Esophagus muscularis mucosa (tissue), 4 donors: ENCODE results near the gene OAF. TPM values are rescaled to one million over a fixed set of nuclear protein-coding genes. Genes with fewer than 3 reads are reported as not detected.

Source experiments
- DNase-seq: peaks from one replicate; pipeline ENCODE4 v3.0.0-alpha.2; 2017; ENCODE audit errors: extremely low spot score
- H3K27ac ChIP-seq, 4 donors: fragments of 200-600 bp; sonication (generic); replicated peaks in 1 of 4; 1 replicate in 3 of 4; 2 replicates in 1 of 4; pipeline ENCODE4 v1.5.1; 2016 to 2019; ENCODE audit warnings: mild to moderate bottlenecking in 1 of 4
- H3K27me3 ChIP-seq, 4 donors: fragments of 200-600 bp; sonication (generic); one replicate each; pipeline versions ENCODE4 v1.5.1 to v1.6.0; 2016 to 2019
- H3K36me3 ChIP-seq, 4 donors: fragments of 200-600 bp; sonication (generic); one replicate each; pipeline ENCODE4 v1.5.1; 2016 to 2019
- H3K4me1 ChIP-seq, 4 donors: fragments of 200-600 bp; sonication (generic); one replicate each; pipeline ENCODE4 v1.5.1; 2016 to 2019
- H3K4me3 ChIP-seq, 4 donors: fragments of 200-600 bp; sonication (generic); 1 replicate in 2 of 4; 2 replicates in 2 of 4; pipeline ENCODE4 v1.5.1; 2016 to 2019; ENCODE audit warnings: mild to moderate bottlenecking in 4 of 4, moderate library complexity in 1 of 4
- H3K9me3 ChIP-seq, 4 donors: fragments of 200-600 bp; sonication (generic); 1 replicate in 3 of 4; 2 replicates in 1 of 4; pipeline ENCODE4 v1.5.1; 2016 to 2019
- EP300 ChIP-seq: sonication (generic); formaldehyde crosslinking; IDR thresholded peaks from one replicate; pipeline ENCODE4 v1.6.1; 2017; ENCODE audit warnings: antibody characterized with exemption
- POLR2A ChIP-seq: fragments of 450-650 bp; IDR thresholded peaks from one replicate; pipeline ENCODE4 v1.6.1; 2017; ENCODE audit warnings: antibody characterized with exemption, moderate library complexity, mild to moderate bottlenecking, low read depth
- POLR2AphosphoS5 ChIP-seq, 2 donors: sonication (generic); formaldehyde crosslinking; IDR thresholded peaks; one replicate each; pipeline ENCODE4 v1.6.1; 2017; ENCODE audit warnings: antibody characterized with exemption in 2 of 2
- WGBS: methylation state at CpG from one replicate; pipeline ENCODE4 v1.1.5; 2018; 5-methylcytosine and 5-hydroxymethylcytosine counted together
- intact Hi-C: fragments of 100-400 bp; cut with DNase I; formaldehyde crosslinking; loops from one replicate; pipeline ENCODE4 v1.15.1; 2023
- total RNA-seq, 4 donors: library from RNA; depleted of rRNA; stranded (reverse); fragments of >200 nt; gene quantifications; one replicate each; pipeline versions ENCODE4 v1.1.0 to v1.2.1, GENCODE V29; 2016
- TF ChIP-seq, protein P1 (sequence below), 3 experiments: fragments of 200-600 bp in 2 of 3; fragments of 450-650 bp in 1 of 3; sonication (generic) in 2 of 3; IDR thresholded peaks; one replicate each; pipeline ENCODE4 v1.5.1; 2017 to 2019; ENCODE audit warnings: antibody characterized with exemption in 3 of 3, mild to moderate bottlenecking in 2 of 3, moderate library complexity in 1 of 3

Gene OAF
- total RNA-seq, 4 donors from 2014 or later: 30.7 to 66.1 (median 58.1) TPM

DNA sequence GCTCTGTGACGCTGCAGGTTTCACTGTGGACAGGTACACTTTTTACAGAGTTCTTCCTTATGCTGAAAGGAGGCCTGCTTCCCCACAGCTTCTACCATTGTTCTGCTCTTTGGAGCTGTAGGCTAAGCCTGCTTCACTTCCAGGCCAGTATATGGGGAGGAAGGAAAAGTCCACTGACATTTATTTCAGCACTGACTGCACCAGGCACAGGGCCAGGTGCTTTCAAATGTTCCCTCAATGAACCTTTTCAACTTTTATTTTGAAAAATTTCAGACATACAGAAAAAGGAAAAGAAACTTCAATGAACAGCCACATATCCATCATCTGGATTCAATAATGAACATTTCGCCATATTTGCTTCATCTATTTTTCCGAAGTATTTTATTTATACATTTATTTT, 51.1 kb downstream of the OAF start:
- TF ChIP-seq, protein P1, sequence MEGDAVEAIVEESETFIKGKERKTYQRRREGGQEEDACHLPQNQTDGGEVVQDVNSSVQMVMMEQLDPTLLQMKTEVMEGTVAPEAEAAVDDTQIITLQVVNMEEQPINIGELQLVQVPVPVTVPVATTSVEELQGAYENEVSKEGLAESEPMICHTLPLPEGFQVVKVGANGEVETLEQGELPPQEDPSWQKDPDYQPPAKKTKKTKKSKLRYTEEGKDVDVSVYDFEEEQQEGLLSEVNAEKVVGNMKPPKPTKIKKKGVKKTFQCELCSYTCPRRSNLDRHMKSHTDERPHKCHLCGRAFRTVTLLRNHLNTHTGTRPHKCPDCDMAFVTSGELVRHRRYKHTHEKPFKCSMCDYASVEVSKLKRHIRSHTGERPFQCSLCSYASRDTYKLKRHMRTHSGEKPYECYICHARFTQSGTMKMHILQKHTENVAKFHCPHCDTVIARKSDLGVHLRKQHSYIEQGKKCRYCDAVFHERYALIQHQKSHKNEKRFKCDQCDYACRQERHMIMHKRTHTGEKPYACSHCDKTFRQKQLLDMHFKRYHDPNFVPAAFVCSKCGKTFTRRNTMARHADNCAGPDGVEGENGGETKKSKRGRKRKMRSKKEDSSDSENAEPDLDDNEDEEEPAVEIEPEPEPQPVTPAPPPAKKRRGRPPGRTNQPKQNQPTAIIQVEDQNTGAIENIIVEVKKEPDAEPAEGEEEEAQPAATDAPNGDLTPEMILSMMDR (IDR thresholded peaks at IDR 0.05): no peak
- TF ChIP-seq EP300 (no peak), POLR2A (no peak), POLR2AphosphoS5 (IDR thresholded peaks at IDR 0.05) (no peak)
- DNase-seq: no peak
- no peak overlapping the region for H3K4me3 ChIP-seq
- intact Hi-C loops: no loop called here
- H3K9me3 ChIP-seq: no peaks in the 10 kb centered on the region
- H3K27me3 ChIP-seq: peaks cover 0 to 46% (median 2%) of the 10 kb centered on the region in 4 donors
- no peaks in the 10 kb centered on the region for H3K4me1 ChIP-seq
- H3K27ac ChIP-seq: no peak overlapping the region
- 67% methylated on average over 3 of the region's 3 CpGs for WGBS
- H3K36me3 ChIP-seq: no peaks in the 10 kb centered on the region

DNA sequence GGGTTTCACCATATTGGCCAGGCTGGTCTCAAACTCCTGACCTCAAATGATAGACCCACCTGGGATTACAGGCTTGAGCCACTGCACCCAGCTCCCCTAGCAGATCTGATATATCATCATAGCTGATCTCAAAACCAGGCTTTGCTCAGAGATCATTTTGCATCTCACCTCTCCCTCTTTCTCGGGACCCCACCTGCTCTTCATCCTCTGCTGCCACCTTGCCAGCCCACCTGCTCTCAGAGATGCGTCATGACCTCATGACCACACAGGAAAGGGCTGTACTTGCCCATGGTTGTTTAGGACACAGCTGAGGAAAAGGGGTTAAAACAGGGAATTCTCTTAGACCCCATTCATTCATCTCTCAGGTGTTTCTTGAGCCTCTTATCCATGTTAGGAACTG, 56.5 kb downstream of the OAF start:
- intact Hi-C loops: no loop called here
- TF ChIP-seq POLR2AphosphoS5 (IDR thresholded peaks at IDR 0.05): no peak
- TF ChIP-seq, protein P1 (IDR thresholded peaks at IDR 0.05): no peak
- no peak for TF ChIP-seq EP300
- no peak for TF ChIP-seq POLR2A
- H3K4me1 ChIP-seq: no peaks in the 10 kb centered on the region
- no peak for DNase-seq
- H3K27ac ChIP-seq: no peak overlapping the region
- no peaks in the 10 kb centered on the region for H3K36me3 ChIP-seq
- no peak overlapping the region for H3K4me3 ChIP-seq
- H3K27me3 ChIP-seq: peaks cover 0 to 48% (median 0%) of the 10 kb centered on the region in 4 donors
- H3K9me3 ChIP-seq: no peaks in the 10 kb centered on the region
- WGBS: 75% methylated on average over 2 of the region's 2 CpGs

DNA sequence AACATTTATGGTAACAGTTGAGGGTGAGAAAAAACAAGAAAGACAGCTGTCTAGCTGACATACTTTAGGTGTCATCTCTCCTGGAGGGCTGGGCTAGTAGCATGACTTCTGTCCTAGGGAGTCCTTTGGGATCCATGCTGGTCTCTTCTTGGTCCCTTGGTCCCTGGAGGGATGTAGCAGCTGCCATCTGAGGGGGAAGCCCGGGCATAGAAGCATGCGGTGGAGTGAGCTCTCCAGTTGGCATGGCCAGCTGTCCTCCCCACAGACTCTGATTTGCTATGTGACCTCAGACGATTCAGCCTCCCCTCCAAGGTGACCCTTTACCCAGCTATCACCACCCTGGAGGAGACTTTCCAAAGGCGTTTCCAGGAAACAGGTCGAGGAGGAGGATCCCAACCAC, 57.9 kb downstream of the OAF start:
- Histone ChIP-seq H3K27me3 (peaks cover 0 to 52% (median 0%) of the 10 kb centered on the region in 4 donors), H3K27ac (no peak overlapping the region), H3K4me1 (no peaks in the 10 kb centered on the region), H3K36me3 (no peaks in the 10 kb centered on the region), H3K4me3 (no peak overlapping the region), H3K9me3 (no peaks in the 10 kb centered on the region)
- DNase-seq: no peak
- no peak for TF ChIP-seq POLR2AphosphoS5 (IDR thresholded peaks at IDR 0.05)
- no peak for TF ChIP-seq POLR2A
- no peak for TF ChIP-seq EP300
- TF ChIP-seq, protein P1 (IDR thresholded peaks at IDR 0.05): no peak
- WGBS: 68% methylated on average over 4 of the region's 5 CpGs
- intact Hi-C loops: no loop called here

DNA sequence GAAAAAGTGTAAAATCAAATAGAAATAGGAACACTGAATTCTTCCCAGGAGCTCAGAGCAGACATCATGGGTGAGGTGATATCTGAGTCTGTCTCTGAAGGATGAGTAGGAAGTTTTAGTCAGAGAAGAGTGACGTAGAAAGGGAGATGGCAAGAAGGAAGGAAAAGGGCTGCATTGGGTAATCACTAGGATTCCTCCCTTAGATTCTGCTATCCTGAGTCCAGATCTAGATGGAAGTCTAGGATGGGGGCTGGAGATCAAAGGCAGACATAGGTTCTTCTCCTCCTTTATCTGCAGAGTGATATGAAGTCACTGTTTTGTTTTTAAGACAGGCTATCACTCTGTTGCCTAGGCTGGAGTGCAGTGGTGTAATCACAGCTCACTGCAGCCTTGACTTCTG, 59.6 kb downstream of the OAF start:
- intact Hi-C loops: no loop called here
- Histone ChIP-seq H3K27ac (no peak overlapping the region), H3K27me3 (peaks cover 0 to 52% (median 0%) of the 10 kb centered on the region in 4 donors), H3K4me3 (no peak overlapping the region), H3K4me1 (no peaks in the 10 kb centered on the region), H3K36me3 (no peaks in the 10 kb centered on the region), H3K9me3 (no peaks in the 10 kb centered on the region)
- 75% methylated on average over 1 of the region's 1 CpG for WGBS
- no peak for DNase-seq
- TF ChIP-seq POLR2A (no peak), POLR2AphosphoS5 (IDR thresholded peaks at IDR 0.05) (no peak), EP300 (no peak)
- TF ChIP-seq, protein P1 (IDR thresholded peaks at IDR 0.05): no peak

DNA sequence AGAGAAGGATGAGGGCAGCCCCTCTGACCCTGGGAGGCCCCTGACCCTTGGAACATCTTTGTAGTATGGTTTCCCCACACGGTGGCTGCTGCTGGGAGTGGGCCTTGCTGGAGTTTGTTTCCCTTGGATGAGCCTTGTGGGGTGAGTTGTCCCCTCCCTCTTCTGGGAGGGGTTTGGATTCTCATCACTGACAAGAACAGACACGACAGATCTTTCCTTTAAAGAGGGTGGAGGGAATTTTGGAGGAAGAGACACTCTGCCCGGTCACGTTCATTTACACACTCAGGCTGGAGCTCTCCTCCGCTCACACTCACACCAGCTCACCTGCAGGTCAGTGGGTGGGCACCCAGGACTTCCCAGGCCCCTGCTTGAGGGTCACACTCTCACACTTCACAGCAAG, 60.8 kb downstream of the OAF start:
- 87% methylated on average over 5 of the region's 5 CpGs for WGBS
- no peak overlapping the region for H3K27ac ChIP-seq
- intact Hi-C loops: no loop called here
- peaks cover 0 to 43% (median 0%) of the 10 kb centered on the region in 4 donors for H3K27me3 ChIP-seq
- H3K4me1 ChIP-seq: no peaks in the 10 kb centered on the region
- H3K36me3 ChIP-seq: no peaks in the 10 kb centered on the region
- H3K9me3 ChIP-seq: no peaks in the 10 kb centered on the region
- DNase-seq: no peak
- no peak overlapping the region for H3K4me3 ChIP-seq
- TF ChIP-seq POLR2A (no peak), EP300 (no peak), POLR2AphosphoS5 (IDR thresholded peaks at IDR 0.05) (no peak)
- TF ChIP-seq, protein P1 (IDR thresholded peaks at IDR 0.05): no peak
